IMR-90 (cell line): ENCODE results near the gene ZNF529. TPM values are rescaled to one million over a fixed set of nuclear protein-coding genes. Genes with fewer than 3 reads are reported as not detected.
A peak's percentile ranks its signal among the peaks of the same experiment; 100 is the strongest.

Source experiments
- ATAC-seq: fragments of 200-7000 bp; cut with Tn5 transposase; 2 replicates; pipeline ENCODE4 v1.9.1; 2020; ENCODE audit warnings: low read depth, mild to moderate bottlenecking, moderate library complexity
- BruUV-seq: library from RNA; stranded (reverse); fragments of 400-500 nt; replicated peaks from 2 replicates; lab custom pipeline; 2021; lab: Mats Ljungman, UMichigan
- CTCF ChIA-PET: fragments of 300-600 bp; formaldehyde crosslinking; extraction: SDS; loops from one replicate; lab custom pipeline; 2021; ENCODE audit warnings: antibody characterized with exemption; lab: Yijun Ruan, JAX
- POLR2A ChIA-PET: fragments of 300-600 bp; sonication (Branson Sonifier 250); formaldehyde crosslinking; loops from one replicate; lab custom pipeline; 2022; ENCODE audit warnings: antibody characterized with exemption; ENCODE audit not compliant: unreplicated experiment; lab: Charles Lee
- DNase-seq: peaks from one replicate; pipeline ENCODE4 v3.0.0; 2013
- H2AFZ ChIP-seq: replicated peaks from 2 replicates; pipeline ENCODE3; 2013; ENCODE audit warnings: low read length, mild to moderate bottlenecking; ENCODE audit not compliant: poor library complexity
- H2AK5ac ChIP-seq: 2 replicates; pipeline ENCODE4 v1.6.1; 2013; ENCODE audit warnings: low read depth, low read length, inconsistent platforms
- H2AK9ac ChIP-seq: replicated peaks from 2 replicates; pipeline ENCODE3; 2013; ENCODE audit warnings: mild to moderate bottlenecking, low read depth, low read length, moderate library complexity; ENCODE audit not compliant: poor library complexity
- H2BK120ac ChIP-seq: 2 replicates; pipeline ENCODE4 v1.6.1; 2013; ENCODE audit warnings: low read depth, low read length, inconsistent platforms
- H2BK15ac ChIP-seq: 3 replicates; pipeline ENCODE4 v1.6.1; 2013; ENCODE audit warnings: low read depth, low read length, inconsistent platforms
- H2BK20ac ChIP-seq: 2 replicates; pipeline ENCODE4 v1.6.1; 2013; ENCODE audit warnings: low read depth, mild to moderate bottlenecking, inconsistent platforms, low read length, moderate library complexity
- H2BK5ac ChIP-seq: 2 replicates; pipeline ENCODE4 v1.6.1; 2013; ENCODE audit warnings: mild to moderate bottlenecking, low read depth, low read length, inconsistent platforms; ENCODE audit not compliant: poor library complexity, severe bottlenecking
- H3K14ac ChIP-seq: replicated peaks from 2 replicates; pipeline ENCODE4 v1.6.1; 2013; ENCODE audit warnings: low read depth, low read length, inconsistent platforms
- H3K18ac ChIP-seq: 2 replicates; pipeline ENCODE4 v1.6.1; 2013; ENCODE audit warnings: low read depth, low read length, control low read depth
- H3K23ac ChIP-seq: 2 replicates; pipeline ENCODE4 v1.6.1; 2013; ENCODE audit warnings: low read depth, low read length, inconsistent platforms
- H3K27ac ChIP-seq: 2 replicates; pipeline ENCODE4 v1.5.1; 2013; ENCODE audit warnings: mild to moderate bottlenecking, control low read depth, low read length; ENCODE audit not compliant: insufficient read depth
- H3K27me3 ChIP-seq: 2 replicates; pipeline ENCODE4 v1.6.1; 2013; ENCODE audit warnings: low read length; ENCODE audit not compliant: control insufficient read depth, insufficient read depth
- H3K36me3 ChIP-seq: 2 replicates; pipeline ENCODE4 v1.6.1; 2013; ENCODE audit warnings: low read length, mixed read lengths; ENCODE audit not compliant: control insufficient read depth, insufficient read depth
- H3K4ac ChIP-seq: 2 replicates; pipeline ENCODE4 v1.6.1; 2013; ENCODE audit warnings: low read depth, low read length, inconsistent platforms
- H3K4me1 ChIP-seq: 2 replicates; pipeline ENCODE4 v1.6.1; 2013; ENCODE audit warnings: low read length, mixed read lengths; ENCODE audit not compliant: control insufficient read depth, insufficient read depth
- H3K4me2 ChIP-seq: 2 replicates; pipeline ENCODE4 v1.6.1; 2013; ENCODE audit warnings: low read depth, mild to moderate bottlenecking, control low read depth, low read length, moderate library complexity
- H3K4me3 ChIP-seq: 2 replicates; pipeline ENCODE4 v1.5.1; 2013; ENCODE audit warnings: low read depth, mild to moderate bottlenecking, control low read depth, low read length, moderate library complexity; ENCODE audit not compliant: insufficient read depth
- H3K56ac ChIP-seq: 2 replicates; pipeline ENCODE4 v1.6.1; 2013; ENCODE audit warnings: low read length, inconsistent platforms; ENCODE audit not compliant: insufficient read depth; ENCODE audit errors: extremely low read depth
- H3K79me1 ChIP-seq, 2 experiments: 2 replicates each; pipeline ENCODE4 v1.6.1; 2013; ENCODE audit warnings: low read length in 2 of 2, inconsistent platforms in 1 of 2, low read depth in 1 of 2
- H3K9ac ChIP-seq: 2 replicates; pipeline ENCODE4 v1.6.1; 2013; ENCODE audit warnings: low read depth, low read length, control low read depth
- H3K9me1 ChIP-seq: 2 replicates; pipeline ENCODE4 v1.6.1; 2013; ENCODE audit warnings: low read length, inconsistent platforms; ENCODE audit not compliant: insufficient read depth
- H3K9me3 ChIP-seq: 2 replicates; pipeline ENCODE4 v1.6.1; 2013; ENCODE audit warnings: low read length; ENCODE audit not compliant: control insufficient read depth, insufficient read depth
- H4K20me1 ChIP-seq: 2 replicates; pipeline ENCODE4 v1.6.1; 2013; ENCODE audit warnings: low read length, inconsistent platforms; ENCODE audit not compliant: insufficient read depth
- H4K5ac ChIP-seq: 2 replicates; pipeline ENCODE4 v1.6.1; 2013; ENCODE audit warnings: mild to moderate bottlenecking, low read depth, low read length, control low read depth
- H4K8ac ChIP-seq, 2 experiments: 2 replicates each; pipeline ENCODE4 v1.6.1; 2013; ENCODE audit warnings: low read depth in 2 of 2, low read length in 2 of 2, control low read depth in 1 of 2, inconsistent platforms in 1 of 2
- H4K91ac ChIP-seq: 2 replicates; pipeline ENCODE4 v1.6.1; 2013; ENCODE audit warnings: low read depth, low read length, inconsistent platforms; ENCODE audit not compliant: insufficient read depth
- BHLHE40 ChIP-seq: fragments of 150-350 bp; IDR thresholded peaks from 2 replicates; pipeline ENCODE4 v1.6.1; 2016; ENCODE audit warnings: mild to moderate bottlenecking, low read depth, low read length
- CEBPB ChIP-seq: IDR thresholded peaks from 2 replicates; pipeline ENCODE4 v1.6.1; 2012; ENCODE audit warnings: low read depth, low read length, improper control_type of control experiment
- CHD1 ChIP-seq: IDR thresholded peaks from 2 replicates; pipeline ENCODE4 v1.6.1; 2012; ENCODE audit warnings: low read depth, low read length, improper control_type of control experiment
- ELK1 ChIP-seq: fragments of 150-350 bp; IDR thresholded peaks from 2 replicates; pipeline ENCODE4 v1.6.1; 2016; ENCODE audit warnings: low read depth, mild to moderate bottlenecking, low read length, moderate library complexity, borderline replicate concordance
- FOS ChIP-seq: fragments of 150-350 bp; IDR thresholded peaks from 2 replicates; pipeline ENCODE4 v1.6.1; 2016; ENCODE audit warnings: low read depth, low read length
- MAZ ChIP-seq: IDR thresholded peaks from 2 replicates; pipeline ENCODE4 v1.6.1; 2012; ENCODE audit warnings: low read depth, mild to moderate bottlenecking, low read length, improper control_type of control experiment, moderate library complexity, borderline replicate concordance
- NFE2L2 ChIP-seq: fragments of 150-350 bp; IDR thresholded peaks from 2 replicates; pipeline ENCODE4 v1.6.1; 2016; ENCODE audit warnings: low read depth, mild to moderate bottlenecking, low read length
- RFX5 ChIP-seq: IDR thresholded peaks from 2 replicates; pipeline ENCODE4 v1.8.0; 2012; ENCODE audit warnings: low read depth, mild to moderate bottlenecking, low read length, moderate library complexity
- USF2 ChIP-seq: fragments of 150-350 bp; IDR thresholded peaks from 2 replicates; pipeline ENCODE4 v1.6.1; 2017; ENCODE audit warnings: mild to moderate bottlenecking, antibody characterized with exemption, low read length, low read depth
- WGBS, 2 experiments: methylation state at CpG; one replicate each; pipeline versions ENCODE4 v1.1.5 to v1.1.7; 2013; ENCODE audit warnings: missing lambda C conversion rate in 2 of 2; ENCODE audit not compliant: insufficient read length in 1 of 2; ENCODE audit errors: extremely low coverage in 2 of 2; 5-methylcytosine and 5-hydroxymethylcytosine counted together
- dilution Hi-C: fragments of 300-500 bp; cut with HindIII; formaldehyde crosslinking; loops from one replicate; pipeline ENCODE4 v1.14.3; 2018; ENCODE audit warnings: low sequenced_read_pairs; ENCODE audit not compliant: unreplicated experiment
- in situ Hi-C: fragments of 300-500 bp; cut with MboI; formaldehyde crosslinking; loops from 3 replicates; pipeline ENCODE4 v1.14.3; 2019; ENCODE audit warnings: low sequenced_read_pairs, inconsistent platforms, mixed read lengths
- intact Hi-C: fragments of 100-400 bp; cut with micrococcal nuclease; formaldehyde crosslinking; loops from 2 replicates; pipeline ENCODE4 v1.10.0; 2022
- polyA plus RNA-seq, 3 experiments: library from polyadenylated mRNA; depleted of rRNA; stranded (reverse); fragments of >200 nt; gene quantifications; 2 replicates each; pipeline ENCODE4 v1.2.3, GENCODE V29; 2012; ENCODE audit warnings: low replicate concordance in 1 of 3
- total RNA-seq: library from RNA; depleted of rRNA; stranded (reverse); fragments of >200 nt; gene quantifications from 2 replicates; pipeline ENCODE4 v1.2.3, GENCODE V29; 2012

The ZNF529 gene
- total and polyA plus RNA-seq, 2 of the 4 experiments (the other 2 are of a cell fraction) = 2.4 to 6.8 TPM

- peaks cover 4% of the 10 kb centered on the region; the same call in 1 of the 2 replicates for H3K9me1 ChIP-seq
- dilution Hi-C loops = no loop called here
- H2BK15ac ChIP-seq = no peak overlapping the region
- H3K23ac ChIP-seq = no peak overlapping the region
- H3K36me3 ChIP-seq = peaks cover 27% of the 10 kb centered on the region
- H3K4me1 ChIP-seq = 0 out of 2 replicates have a peak, but pooled peaks cover 1% of the 10 kb centered on the region
- TSS peak; percentile 18 for BruUV-seq
- H2AFZ ChIP-seq = no peak overlapping the region
- no peak overlapping the region for H2BK20ac ChIP-seq
- no peak overlapping the region for H3K27ac ChIP-seq
- H3K9ac ChIP-seq = no peak overlapping the region
- peaks cover 25 to 29% of the 10 kb centered on the region in 2 experiments for H3K79me1 ChIP-seq
- no peak overlapping the region for H3K4me2 ChIP-seq
- H3K4me3 ChIP-seq = no peak overlapping the region
- WGBS, 2 experiments = 100% methylated on average over 1 to 2 of the region's 4 CpGs
- H2AK9ac ChIP-seq = no peak overlapping the region
- H4K8ac ChIP-seq = no peak overlapping the region
- in situ Hi-C loops = no loop called here
- TF ChIP-seq NFE2L2 (no peak), FOS (no peak), BHLHE40 (no peak), MAZ (no peak), CEBPB (no peak), CHD1 (no peak), USF2 (no peak), RFX5 (no peak), ELK1 (no peak)
- POLR2A ChIA-PET = no interaction called here
- CTCF ChIA-PET = no interaction called here
- H3K14ac ChIP-seq = no peak overlapping the region
- DNase-seq (no peak), ATAC-seq (no peak)
- no peak overlapping the region for H2BK120ac ChIP-seq
- no peak overlapping the region for H3K18ac ChIP-seq
- H2AK5ac ChIP-seq = no peak overlapping the region
- H4K20me1 ChIP-seq = no peaks in the 10 kb centered on the region
- H3K27me3 ChIP-seq = no peaks in the 10 kb centered on the region
- intact Hi-C loops = no loop called here
- no peak overlapping the region for H4K91ac ChIP-seq
- H3K56ac ChIP-seq = no peak overlapping the region
- H3K4ac ChIP-seq = no peak overlapping the region
- H3K9me3 ChIP-seq = peaks cover 39% of the 10 kb centered on the region
- H4K5ac ChIP-seq = no peak overlapping the region
- H2BK5ac ChIP-seq = no peak overlapping the region
These were observed 48.5 kb downstream of the ZNF529 start for GRCh38 chr19:36524617-36525016.
